Tibial nerve (tissue), 4 donors: Measurements from ENCODE around the gene MSRB1. TPM values are rescaled to one million over a fixed set of nuclear protein-coding genes. Genes with fewer than 3 reads are reported as not detected.
A peak's percentile ranks its signal among the peaks of the same experiment; 100 is the strongest.

Source experiments
- DNase-seq, 2 donors: peaks; one replicate each; pipeline ENCODE4 v3.0.0-alpha.2; 2019; ENCODE audit warnings: low spot score in 2 of 2
- H3K27ac ChIP-seq, 4 donors: fragments of 200-600 bp; sonication (generic) in 3 of 4; one replicate each; pipeline ENCODE4 v1.5.1; 2017 to 2019; ENCODE audit warnings: mild to moderate bottlenecking in 1 of 4
- H3K27me3 ChIP-seq, 2 donors: fragments of 200-600 bp; sonication (generic) in 1 of 2; one replicate each; pipeline versions ENCODE4 v1.5.1 to v1.6.0; 2017 to 2019
- H3K36me3 ChIP-seq, 3 donors: fragments of 200-600 bp; sonication (generic); one replicate each; pipeline ENCODE4 v1.5.1; 2018 to 2019
- H3K4me1 ChIP-seq, 4 donors: fragments of 200-600 bp; sonication (generic) in 3 of 4; one replicate each; pipeline ENCODE4 v1.5.1; 2017 to 2019
- H3K4me3 ChIP-seq, 4 donors: fragments of 200-600 bp; sonication (generic) in 3 of 4; one replicate each; pipeline ENCODE4 v1.5.1; 2017 to 2019; ENCODE audit warnings: mild to moderate bottlenecking in 1 of 4, moderate library complexity in 1 of 4
- H3K9me3 ChIP-seq, 4 donors: fragments of 200-600 bp; sonication (generic) in 3 of 4; one replicate each; pipeline ENCODE4 v1.5.1; 2017 to 2019
- CTCF ChIP-seq, 5 experiments: fragments of 200-600 bp in 3 of 5; fragments of 450-650 bp in 2 of 5; sonication (generic) in 3 of 5; IDR thresholded peaks; one replicate each; pipeline ENCODE4 v1.5.1; 2016 to 2019; ENCODE audit warnings: antibody characterized with exemption in 5 of 5, mild to moderate bottlenecking in 3 of 5, moderate library complexity in 2 of 5
- EP300 ChIP-seq, 2 donors: sonication (generic); formaldehyde crosslinking; IDR thresholded peaks; one replicate each; pipeline ENCODE4 v1.6.1; 2017; ENCODE audit warnings: antibody characterized with exemption in 2 of 2, mild to moderate bottlenecking in 1 of 2
- POLR2A ChIP-seq, 2 donors: fragments of 450-650 bp; IDR thresholded peaks; one replicate each; pipeline ENCODE4 v1.6.1; 2017; ENCODE audit warnings: antibody characterized with exemption in 2 of 2, mild to moderate bottlenecking in 2 of 2, moderate library complexity in 2 of 2
- WGBS, 2 donors: methylation state at CpG; one replicate each; pipeline ENCODE4 v1.1.5; 2018; 5-methylcytosine and 5-hydroxymethylcytosine counted together
- total RNA-seq, 4 donors: library from RNA; depleted of rRNA; stranded (reverse); fragments of >200 nt; gene quantifications; one replicate each; pipeline ENCODE4 v1.1.0, GENCODE V29; 2016

The MSRB1 gene
- total RNA-seq, 4 donors from 2014 or later = 22.5 to 46.1 (median 30.3) TPM

- no peak for DNase-seq
- no peak for TF ChIP-seq CTCF (IDR thresholded peaks at IDR 0.05)
- no peak for TF ChIP-seq POLR2A (IDR thresholded peaks at IDR 0.05)
- no peak for TF ChIP-seq EP300 (IDR thresholded peaks at IDR 0.05)
- Histone ChIP-seq H3K36me3 (peaks cover 0 to 47% (median 9%) of the 10 kb centered on the region in 3 donors), H3K4me3 (no peak overlapping the region), H3K27me3 (no peaks in the 10 kb centered on the region), H3K4me1 (peaks cover 0 to 17% (median 10%) of the 10 kb centered on the region in 4 donors), H3K9me3 (no peaks in the 10 kb centered on the region), H3K27ac (no peak overlapping the region)
- WGBS, 2 donors = 87 to 90% methylated on average over 16 to 17 of the region's 17 CpGs
Measured at GRCh38 chr16:1938910-1939309, 4.1 kb downstream of the MSRB1 start.

GRCh38 chr16:1938316-1938715, 4.7 kb downstream of the MSRB1 start:
- H3K9me3 ChIP-seq = no peaks in the 10 kb centered on the region

GRCh38 chr16:1936945-1937479, 6.0 kb downstream of the MSRB1 start:
- peaks cover 0 to 6% (median 5%) of the 10 kb centered on the region in 4 donors for H3K4me1 ChIP-seq
- H3K27ac ChIP-seq = no peak overlapping the region
- WGBS, 2 donors = 94 to 96% methylated on average over 11 of the region's 11 CpGs
- H3K9me3 ChIP-seq = no peaks in the 10 kb centered on the region
- H3K36me3 ChIP-seq = peaks cover 0 to 47% (median 9%) of the 10 kb centered on the region in 3 donors
- no peak overlapping the region for H3K4me3 ChIP-seq
- no peak for DNase-seq
- H3K27me3 ChIP-seq = peaks cover 0 to 8% of the 10 kb centered on the region in 2 donors
- no peak for TF ChIP-seq CTCF (IDR thresholded peaks at IDR 0.05)
- TF ChIP-seq EP300 (IDR thresholded peaks at IDR 0.05) = no peak
- TF ChIP-seq POLR2A (IDR thresholded peaks at IDR 0.05) = no peak

More at GRCh38 chr16:1938316-1938715, 4.7 kb downstream of the MSRB1 start:
- Histone ChIP-seq H3K36me3 (peaks cover 0 to 47% (median 9%) of the 10 kb centered on the region in 3 donors), H3K27ac (no peak overlapping the region), H3K27me3 (no peaks in the 10 kb centered on the region), H3K4me3 (no peak overlapping the region), H3K4me1 (peaks cover 0 to 12% (median 10%) of the 10 kb centered on the region in 4 donors)
- TF ChIP-seq POLR2A (IDR thresholded peaks at IDR 0.05) = no peak
- TF ChIP-seq CTCF (IDR thresholded peaks at IDR 0.05) = no peak
- TF ChIP-seq EP300 (IDR thresholded peaks at IDR 0.05) = peak in 1 of 2 donors; percentile 39
- DNase-seq = no peak
- 84 to 88% methylated on average over 10 of the region's 10 CpGs for WGBS, 2 donors

- no peak for TF ChIP-seq EP300 (IDR thresholded peaks at IDR 0.05)
- no peak for TF ChIP-seq CTCF (IDR thresholded peaks at IDR 0.05)
- no peak for TF ChIP-seq POLR2A (IDR thresholded peaks at IDR 0.05)
- Histone ChIP-seq H3K4me1 (peaks cover 0 to 12% (median 4%) of the 10 kb centered on the region in 4 donors), H3K27me3 (peaks cover 0 to 12% of the 10 kb centered on the region in 2 donors), H3K9me3 (no peaks in the 10 kb centered on the region), H3K36me3 (peaks cover 0 to 15% (median under 1%) of the 10 kb centered on the region in 3 donors), H3K27ac (no peak overlapping the region), H3K4me3 (no peak overlapping the region)
- DNase-seq = no peak
- WGBS, 2 donors = 37 to 54% methylated on average over 16 to 23 of the region's 23 CpGs
Measured at GRCh38 chr16:1933097-1933661, 9.8 kb downstream of the MSRB1 start.
